Measurements from ENCODE around the gene MAP3K1. TPM values are rescaled to one million over a fixed set of nuclear protein-coding genes. Genes with fewer than 3 reads are reported as not detected.

Gene MAP3K1
- total and polyA plus RNA-seq, 4 donors: 2.4 to 15.4 (median 6.7) TPM

DNA sequence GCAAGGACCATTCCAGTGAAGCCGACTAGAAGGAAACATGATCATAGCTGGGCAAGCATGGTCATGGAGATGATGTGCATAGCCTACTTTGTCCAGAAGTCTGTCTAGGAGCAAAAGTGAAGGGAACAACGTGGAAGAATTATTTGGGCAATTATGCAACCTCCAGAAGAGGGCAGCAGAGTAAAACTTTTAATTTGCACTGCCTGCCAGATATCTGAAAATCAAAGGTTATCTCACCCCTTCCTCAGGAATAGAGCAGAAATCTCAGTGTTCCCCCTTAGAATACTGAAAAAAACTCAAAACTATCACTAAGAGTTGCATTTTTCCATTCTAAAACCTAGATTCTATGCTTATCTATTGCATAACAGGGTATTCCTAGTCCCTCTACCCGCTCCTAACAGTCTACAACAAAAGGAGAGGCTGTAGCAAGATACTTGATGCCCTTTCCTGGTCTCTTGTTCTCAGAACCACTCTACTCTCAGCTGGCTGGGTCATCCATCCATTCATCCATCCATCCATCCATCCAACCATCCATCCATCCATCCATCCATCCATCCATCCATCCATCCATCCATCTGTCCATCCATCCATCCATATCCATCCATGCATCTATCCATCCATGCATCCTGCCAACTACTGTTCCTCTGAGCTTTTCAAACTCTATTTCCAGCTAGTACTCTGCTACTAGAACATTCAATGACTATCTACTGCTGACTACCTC, 85.7 kb downstream of the MAP3K1 start:
- 34% methylated on average over 3 of the region's 3 CpGs for WGBS
- TF ChIP-seq RAD21 (IDR thresholded peaks at IDR 0.05) (peak; percentile 90 to 92), FOXA1 (IDR thresholded peaks at IDR 0.05) (no peak), NR2F2 (IDR thresholded peaks at IDR 0.05) (no peak), TAF1 (conservative IDR thresholded peaks at IDR 0.05) (no peak)
- TF ChIP-seq, protein P1, sequence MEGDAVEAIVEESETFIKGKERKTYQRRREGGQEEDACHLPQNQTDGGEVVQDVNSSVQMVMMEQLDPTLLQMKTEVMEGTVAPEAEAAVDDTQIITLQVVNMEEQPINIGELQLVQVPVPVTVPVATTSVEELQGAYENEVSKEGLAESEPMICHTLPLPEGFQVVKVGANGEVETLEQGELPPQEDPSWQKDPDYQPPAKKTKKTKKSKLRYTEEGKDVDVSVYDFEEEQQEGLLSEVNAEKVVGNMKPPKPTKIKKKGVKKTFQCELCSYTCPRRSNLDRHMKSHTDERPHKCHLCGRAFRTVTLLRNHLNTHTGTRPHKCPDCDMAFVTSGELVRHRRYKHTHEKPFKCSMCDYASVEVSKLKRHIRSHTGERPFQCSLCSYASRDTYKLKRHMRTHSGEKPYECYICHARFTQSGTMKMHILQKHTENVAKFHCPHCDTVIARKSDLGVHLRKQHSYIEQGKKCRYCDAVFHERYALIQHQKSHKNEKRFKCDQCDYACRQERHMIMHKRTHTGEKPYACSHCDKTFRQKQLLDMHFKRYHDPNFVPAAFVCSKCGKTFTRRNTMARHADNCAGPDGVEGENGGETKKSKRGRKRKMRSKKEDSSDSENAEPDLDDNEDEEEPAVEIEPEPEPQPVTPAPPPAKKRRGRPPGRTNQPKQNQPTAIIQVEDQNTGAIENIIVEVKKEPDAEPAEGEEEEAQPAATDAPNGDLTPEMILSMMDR (IDR thresholded peaks at IDR 0.05; ENCODE audit: low read depth, low read length, missing input control): peak; percentile 75
- DNase-seq (ENCODE audit: low spot score): peak; percentile 36

DNA sequence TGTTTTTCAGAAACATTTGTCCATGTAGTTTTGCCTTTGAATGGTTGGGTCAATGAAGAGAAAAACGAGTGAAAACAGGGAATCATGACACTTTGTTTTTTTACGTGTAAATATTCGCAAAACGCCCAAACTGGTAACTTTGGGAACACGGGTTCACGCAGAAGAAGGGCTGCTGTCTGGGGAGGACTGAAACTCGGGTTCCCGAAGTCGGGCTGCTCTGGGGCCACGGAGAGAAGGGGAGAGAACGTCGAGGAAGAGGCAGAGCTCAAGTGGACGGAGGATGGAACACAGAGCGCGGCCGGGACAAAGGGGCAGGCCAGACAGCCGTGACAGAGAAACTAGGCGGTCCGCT, 93.6 kb downstream of the MAP3K1 start:
- H3K27ac ChIP-seq (ENCODE audit: low read depth in 1 of 2, low read length in 2 of 2): peak overlapping the region; percentile 88 to 97
- no peak for DNase-seq (ENCODE audit: low spot score)
- H3K4me1 ChIP-seq (ENCODE audit: control insufficient read depth in 4 of 4, insufficient read depth in 4 of 4, low read length in 3 of 4): peaks cover 2 to 21% (median 6%) of the 10 kb centered on the region in 4 donors
- H3K4me3 ChIP-seq (ENCODE audit: low read depth in 1 of 3, low read length in 3 of 3): peak overlapping the region; percentile 76 to 80 (median 79)
- peak overlapping the region; percentile 55 to 96 for H3K9ac ChIP-seq (ENCODE audit: low read depth in 1 of 2, low read length in 2 of 2)
- H3K36me3 ChIP-seq (ENCODE audit: control insufficient read depth in 4 of 4, insufficient read depth in 3 of 4, low read depth in 1 of 4, low read length in 3 of 4): no peaks in the 10 kb centered on the region
- no peak for TF ChIP-seq JUND (IDR thresholded peaks at IDR 0.05)
- TF ChIP-seq GABPA (IDR thresholded peaks at IDR 0.05 in 1 of 2, conservative IDR thresholded peaks at IDR 0.05 in 1 of 2): no peak
- TF ChIP-seq FOXA2 (IDR thresholded peaks at IDR 0.05): no peak
- peak; percentile 76 for TF ChIP-seq TAF1 (conservative IDR thresholded peaks at IDR 0.05)
- TF ChIP-seq, protein P2, sequence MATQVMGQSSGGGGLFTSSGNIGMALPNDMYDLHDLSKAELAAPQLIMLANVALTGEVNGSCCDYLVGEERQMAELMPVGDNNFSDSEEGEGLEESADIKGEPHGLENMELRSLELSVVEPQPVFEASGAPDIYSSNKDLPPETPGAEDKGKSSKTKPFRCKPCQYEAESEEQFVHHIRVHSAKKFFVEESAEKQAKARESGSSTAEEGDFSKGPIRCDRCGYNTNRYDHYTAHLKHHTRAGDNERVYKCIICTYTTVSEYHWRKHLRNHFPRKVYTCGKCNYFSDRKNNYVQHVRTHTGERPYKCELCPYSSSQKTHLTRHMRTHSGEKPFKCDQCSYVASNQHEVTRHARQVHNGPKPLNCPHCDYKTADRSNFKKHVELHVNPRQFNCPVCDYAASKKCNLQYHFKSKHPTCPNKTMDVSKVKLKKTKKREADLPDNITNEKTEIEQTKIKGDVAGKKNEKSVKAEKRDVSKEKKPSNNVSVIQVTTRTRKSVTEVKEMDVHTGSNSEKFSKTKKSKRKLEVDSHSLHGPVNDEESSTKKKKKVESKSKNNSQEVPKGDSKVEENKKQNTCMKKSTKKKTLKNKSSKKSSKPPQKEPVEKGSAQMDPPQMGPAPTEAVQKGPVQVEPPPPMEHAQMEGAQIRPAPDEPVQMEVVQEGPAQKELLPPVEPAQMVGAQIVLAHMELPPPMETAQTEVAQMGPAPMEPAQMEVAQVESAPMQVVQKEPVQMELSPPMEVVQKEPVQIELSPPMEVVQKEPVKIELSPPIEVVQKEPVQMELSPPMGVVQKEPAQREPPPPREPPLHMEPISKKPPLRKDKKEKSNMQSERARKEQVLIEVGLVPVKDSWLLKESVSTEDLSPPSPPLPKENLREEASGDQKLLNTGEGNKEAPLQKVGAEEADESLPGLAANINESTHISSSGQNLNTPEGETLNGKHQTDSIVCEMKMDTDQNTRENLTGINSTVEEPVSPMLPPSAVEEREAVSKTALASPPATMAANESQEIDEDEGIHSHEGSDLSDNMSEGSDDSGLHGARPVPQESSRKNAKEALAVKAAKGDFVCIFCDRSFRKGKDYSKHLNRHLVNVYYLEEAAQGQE (IDR thresholded peaks at IDR 0.05): peak; percentile 54
- no peak for TF ChIP-seq RXRA (IDR thresholded peaks at IDR 0.05)
- no peak for TF ChIP-seq RAD21 (IDR thresholded peaks at IDR 0.05)
- no peak for TF ChIP-seq NR2F2 (IDR thresholded peaks at IDR 0.05)
- no peak for TF ChIP-seq EGR1 (IDR thresholded peaks at IDR 0.05; ENCODE audit: low read depth in 2 of 2)
- no peak for TF ChIP-seq HNF4G (IDR thresholded peaks at IDR 0.05)
- TF ChIP-seq YY1 (IDR thresholded peaks at IDR 0.05): no peak
- TF ChIP-seq, protein P3, sequence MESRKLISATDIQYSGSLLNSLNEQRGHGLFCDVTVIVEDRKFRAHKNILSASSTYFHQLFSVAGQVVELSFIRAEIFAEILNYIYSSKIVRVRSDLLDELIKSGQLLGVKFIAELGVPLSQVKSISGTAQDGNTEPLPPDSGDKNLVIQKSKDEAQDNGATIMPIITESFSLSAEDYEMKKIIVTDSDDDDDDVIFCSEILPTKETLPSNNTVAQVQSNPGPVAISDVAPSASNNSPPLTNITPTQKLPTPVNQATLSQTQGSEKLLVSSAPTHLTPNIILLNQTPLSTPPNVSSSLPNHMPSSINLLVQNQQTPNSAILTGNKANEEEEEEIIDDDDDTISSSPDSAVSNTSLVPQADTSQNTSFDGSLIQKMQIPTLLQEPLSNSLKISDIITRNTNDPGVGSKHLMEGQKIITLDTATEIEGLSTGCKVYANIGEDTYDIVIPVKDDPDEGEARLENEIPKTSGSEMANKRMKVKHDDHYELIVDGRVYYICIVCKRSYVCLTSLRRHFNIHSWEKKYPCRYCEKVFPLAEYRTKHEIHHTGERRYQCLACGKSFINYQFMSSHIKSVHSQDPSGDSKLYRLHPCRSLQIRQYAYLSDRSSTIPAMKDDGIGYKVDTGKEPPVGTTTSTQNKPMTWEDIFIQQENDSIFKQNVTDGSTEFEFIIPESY (IDR thresholded peaks at IDR 0.05): no peak
- TF ChIP-seq SP1 (IDR thresholded peaks at IDR 0.05): no peak
- peak in 1 of 2 donors; percentile 24 for TF ChIP-seq HNF4A (conservative IDR thresholded peaks at IDR 0.05)
- TF ChIP-seq FOXA1 (IDR thresholded peaks at IDR 0.05): no peak
- TF ChIP-seq, protein P1 (IDR thresholded peaks at IDR 0.05; ENCODE audit: low read depth, low read length, missing input control): no peak
- TF ChIP-seq, protein P4, sequence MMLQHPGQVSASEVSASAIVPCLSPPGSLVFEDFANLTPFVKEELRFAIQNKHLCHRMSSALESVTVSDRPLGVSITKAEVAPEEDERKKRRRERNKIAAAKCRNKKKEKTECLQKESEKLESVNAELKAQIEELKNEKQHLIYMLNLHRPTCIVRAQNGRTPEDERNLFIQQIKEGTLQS (IDR thresholded peaks at IDR 0.05): no peak
- TF ChIP-seq, protein P5, sequence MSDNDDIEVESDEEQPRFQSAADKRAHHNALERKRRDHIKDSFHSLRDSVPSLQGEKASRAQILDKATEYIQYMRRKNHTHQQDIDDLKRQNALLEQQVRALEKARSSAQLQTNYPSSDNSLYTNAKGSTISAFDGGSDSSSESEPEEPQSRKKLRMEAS (IDR thresholded peaks at IDR 0.05): no peak
- WGBS: 1% methylated on average over 19 of the region's 19 CpGs
- no peaks in the 10 kb centered on the region for H3K27me3 ChIP-seq (ENCODE audit: control insufficient read depth in 4 of 4, insufficient read depth in 4 of 4, low read length in 3 of 4)
- no peaks in the 10 kb centered on the region for H3K9me3 ChIP-seq (ENCODE audit: control insufficient read depth in 4 of 4, low read length in 3 of 4)

More for the DNA sequence above, 85.7 kb downstream of the MAP3K1 start:
- Histone ChIP-seq H3K4me3 (ENCODE audit: low read depth in 1 of 3, low read length in 3 of 3) (no peak overlapping the region), H3K27ac (ENCODE audit: low read depth in 1 of 2, low read length in 2 of 2) (no peak overlapping the region), H3K9me3 (ENCODE audit: control insufficient read depth in 4 of 4, low read length in 3 of 4) (no peaks in the 10 kb centered on the region), H3K36me3 (ENCODE audit: control insufficient read depth in 4 of 4, insufficient read depth in 3 of 4, low read depth in 1 of 4, low read length in 3 of 4) (no peaks in the 10 kb centered on the region), H3K27me3 (ENCODE audit: control insufficient read depth in 4 of 4, insufficient read depth in 4 of 4, low read length in 3 of 4) (no peaks in the 10 kb centered on the region), H3K4me1 (ENCODE audit: control insufficient read depth in 4 of 4, insufficient read depth in 4 of 4, low read length in 3 of 4) (peaks cover 0 to 3% (median 0%) of the 10 kb centered on the region in 4 donors), H3K9ac (ENCODE audit: low read depth in 1 of 2, low read length in 2 of 2) (no peak overlapping the region)
